ENCODE measurements around the gene MCOLN2.

- TF ChIP-seq CTCF (IDR thresholded peaks at IDR 0.05; ENCODE audit: low read depth, low read length, missing input control), result no peak
- TF ChIP-seq TAF1 (conservative IDR thresholded peaks at IDR 0.05), result no peak
- TF ChIP-seq EGR1 (IDR thresholded peaks at IDR 0.05; ENCODE audit: low read depth in 2 of 2), result no peak
Observed at GRCh38 chr1:84988588-84988987, 8.3 kb downstream of the MCOLN2 start.
